H1 (cell line): ENCODE results near the gene TCTN3. TPM values are rescaled to one million over a fixed set of nuclear protein-coding genes. Genes with fewer than 3 reads are reported as not detected.

Experiments
- EP300 ChIP-seq, 2 experiments: IDR thresholded peaks; 1 replicate in 1 of 2; 2 replicates in 1 of 2; pipeline ENCODE4 v1.6.1; 2011 to 2012; ENCODE audit warnings: low read depth in 2 of 2, low read length in 2 of 2, mild to moderate bottlenecking in 2 of 2, borderline replicate concordance in 1 of 2, inconsistent platforms in 1 of 2, moderate library complexity in 1 of 2
- KDM1A ChIP-seq: fragments of 200-600, 300-600 bp; sonication (generic); IDR thresholded peaks from 2 replicates; pipeline ENCODE4 v1.7.1; 2016; ENCODE audit warnings: mild to moderate bottlenecking, low read length, borderline replicate concordance
- NANOG ChIP-seq: IDR thresholded peaks from 2 replicates; pipeline ENCODE4 v1.6.1; 2011; ENCODE audit warnings: low read length, low read depth, mild to moderate bottlenecking, inconsistent platforms; ENCODE audit not compliant: insufficient read depth, poor library complexity, severe bottlenecking
- PHF8 ChIP-seq: fragments of 200-600 bp; sonication (generic); conservative IDR thresholded peaks from 2 replicates; pipeline ENCODE4 v1.7.1; 2012; ENCODE audit warnings: low read depth, mild to moderate bottlenecking, inconsistent platforms, low read length, moderate library complexity
- SP2 ChIP-seq: IDR thresholded peaks from 2 replicates; pipeline ENCODE4 v1.6.1; 2012; ENCODE audit warnings: mild to moderate bottlenecking, low read length, inconsistent platforms
- TBP ChIP-seq: IDR thresholded peaks from 2 replicates; pipeline ENCODE4 v1.6.1; 2011; ENCODE audit warnings: low read depth, low read length, improper control_type of control experiment
- polyA plus RNA-seq, 7 experiments: library from polyadenylated mRNA; depleted of rRNA in 3 of 7; stranded (reverse) in 5 of 7; unstranded in 2 of 7; fragments of >200 nt in 5 of 7; fragments of 200-250 nt in 2 of 7; gene quantifications; 1 replicate in 5 of 7; 2 replicates in 1 of 7; 4 replicates in 1 of 7; pipeline versions ENCODE4 v1.2.1 to v1.2.3, GENCODE V29; 2011 to 2013; ENCODE audit warnings: missing spikeins in 2 of 7, mixed read lengths in 2 of 7
- total RNA-seq: library from RNA; stranded (reverse); fragmentation: NEBNext Ultra II Directional; extraction: Animal tissue kit (Norgen Biotek cat#: 25700); gene quantifications from 2 replicates; pipeline ENCODE4 v1.2.1, GENCODE V29; 2021

TCTN3 gene
- total and polyA plus RNA-seq, 2 of the 8 experiments (the other 6 are each of a cell fraction or from before 2014, with no cell fraction given), result 34.7 to 39.8 TPM

DNA sequence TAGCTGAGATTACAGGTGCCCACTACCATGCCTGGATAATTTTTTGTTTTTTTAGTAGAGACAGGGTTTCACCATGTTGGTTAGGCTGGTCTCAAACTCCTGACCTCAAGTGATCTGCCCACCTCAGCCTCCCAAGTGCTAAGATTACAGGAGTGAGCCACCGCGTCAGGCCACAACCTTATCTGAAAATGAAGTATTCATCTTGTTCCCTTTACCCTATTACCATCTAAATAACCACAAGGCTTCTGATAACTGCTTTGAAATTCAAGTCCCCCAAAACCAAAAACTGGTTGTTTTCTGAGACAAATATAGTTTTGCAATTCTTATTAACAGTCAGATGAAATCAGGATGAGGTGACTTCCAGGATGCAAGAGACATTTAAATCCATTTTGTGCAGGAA, 2.4 kb downstream of the TCTN3 start (continued):
- TF ChIP-seq PHF8 (no peak), EP300 (IDR thresholded peaks at IDR 0.05; ENCODE audit: borderline replicate concordance in 1 of 2, low read depth in 2 of 2, low read length in 2 of 2) (no peak), SP2 (no peak), NANOG (no peak), KDM1A (no peak), TBP (no peak)
